Measurements from ENCODE around the gene FOXK1.

Gene FOXK1

DNA sequence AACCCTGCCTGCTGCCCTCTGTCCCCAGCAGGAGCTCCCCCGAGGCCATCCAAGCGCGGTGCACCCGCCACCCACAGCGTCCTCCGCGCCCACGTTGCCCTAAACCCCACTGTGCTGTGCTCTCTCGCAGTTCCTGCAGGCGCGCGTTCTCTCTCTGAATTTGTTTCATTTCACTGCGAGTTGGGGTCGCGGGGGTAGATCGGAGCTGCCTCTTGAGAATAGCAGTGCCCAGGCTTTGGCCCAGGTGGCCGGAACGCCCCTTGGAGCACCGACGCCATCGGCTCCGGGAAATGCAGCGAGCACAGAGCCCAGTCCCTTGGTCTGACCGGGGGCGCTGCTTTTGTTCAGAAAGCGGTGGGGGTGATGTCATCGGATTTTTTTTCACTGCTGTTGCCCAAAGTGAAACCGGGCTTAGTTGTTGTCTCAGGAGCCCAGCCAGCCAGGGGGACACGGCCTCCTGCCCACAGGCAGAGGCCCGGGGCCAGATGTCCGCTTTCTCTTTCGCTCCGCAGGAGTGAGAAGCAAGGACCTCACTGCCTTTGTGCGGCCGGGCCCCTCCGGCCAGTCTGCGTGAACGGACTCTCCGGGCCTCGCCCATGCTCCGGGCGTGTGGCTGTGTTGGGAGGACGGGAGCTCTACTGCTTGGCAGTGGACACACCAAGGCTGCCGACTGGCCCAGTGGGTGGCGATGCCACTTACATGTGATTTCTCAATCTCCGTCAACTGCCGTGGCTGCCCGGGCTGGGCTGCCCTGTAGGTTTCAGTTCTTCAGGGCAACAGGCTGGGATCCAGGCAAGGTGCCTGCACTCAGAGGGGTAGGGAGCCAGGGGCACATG is 43.1 kb downstream of the FOXK1 start:
- no peak for DNase-seq

DNA sequence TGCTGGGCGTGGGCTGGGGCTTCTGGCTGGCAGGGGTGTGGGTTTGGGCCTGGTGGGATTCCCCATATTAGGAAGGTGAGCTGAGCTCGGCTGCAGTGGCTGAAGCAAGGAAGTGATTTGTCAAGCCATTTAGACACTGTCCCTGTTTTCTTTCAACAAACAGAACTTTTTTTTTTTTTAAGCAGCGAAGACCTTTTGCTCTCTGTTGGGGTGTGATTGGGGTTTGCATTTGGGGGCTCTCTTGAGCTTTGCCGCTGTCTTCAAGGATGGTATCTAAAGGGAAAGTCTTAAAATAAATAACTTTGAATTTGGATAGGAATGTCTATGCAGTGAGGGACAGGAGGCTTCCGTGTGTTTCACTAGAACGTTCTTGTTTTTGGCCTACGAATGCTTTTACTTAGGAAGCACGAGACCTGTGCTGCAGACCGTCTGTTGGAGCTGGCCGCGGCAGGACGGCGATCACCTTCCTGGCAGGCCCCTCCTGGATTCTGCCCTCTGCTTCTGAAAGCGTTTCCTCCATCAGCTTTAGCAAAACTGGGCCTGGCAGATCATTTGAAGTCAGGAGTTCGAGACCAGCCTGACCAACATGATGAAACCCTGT is 43.9 kb downstream of the FOXK1 start:
- DNase-seq: no peak

DNA sequence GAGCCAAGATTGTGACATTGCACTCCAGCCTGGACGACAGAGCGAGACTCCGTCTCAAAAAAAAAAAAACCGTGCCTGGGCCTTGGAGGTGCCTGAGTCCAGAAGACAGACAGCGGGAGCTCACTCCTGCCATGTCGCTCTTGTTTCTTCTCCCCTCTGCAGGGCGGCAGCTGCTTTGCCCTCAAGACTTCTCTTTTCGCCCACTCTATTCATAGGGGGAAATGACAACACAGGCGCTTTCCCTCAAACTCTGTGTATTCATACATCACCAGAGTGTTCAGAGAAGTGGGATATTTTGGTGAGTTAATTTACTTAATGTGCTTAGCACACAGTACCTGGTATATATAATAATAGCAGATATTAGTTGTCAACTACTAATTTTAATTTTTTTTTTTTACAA is 44.5 kb downstream of the FOXK1 start:
- DNase-seq: no peak

DNA sequence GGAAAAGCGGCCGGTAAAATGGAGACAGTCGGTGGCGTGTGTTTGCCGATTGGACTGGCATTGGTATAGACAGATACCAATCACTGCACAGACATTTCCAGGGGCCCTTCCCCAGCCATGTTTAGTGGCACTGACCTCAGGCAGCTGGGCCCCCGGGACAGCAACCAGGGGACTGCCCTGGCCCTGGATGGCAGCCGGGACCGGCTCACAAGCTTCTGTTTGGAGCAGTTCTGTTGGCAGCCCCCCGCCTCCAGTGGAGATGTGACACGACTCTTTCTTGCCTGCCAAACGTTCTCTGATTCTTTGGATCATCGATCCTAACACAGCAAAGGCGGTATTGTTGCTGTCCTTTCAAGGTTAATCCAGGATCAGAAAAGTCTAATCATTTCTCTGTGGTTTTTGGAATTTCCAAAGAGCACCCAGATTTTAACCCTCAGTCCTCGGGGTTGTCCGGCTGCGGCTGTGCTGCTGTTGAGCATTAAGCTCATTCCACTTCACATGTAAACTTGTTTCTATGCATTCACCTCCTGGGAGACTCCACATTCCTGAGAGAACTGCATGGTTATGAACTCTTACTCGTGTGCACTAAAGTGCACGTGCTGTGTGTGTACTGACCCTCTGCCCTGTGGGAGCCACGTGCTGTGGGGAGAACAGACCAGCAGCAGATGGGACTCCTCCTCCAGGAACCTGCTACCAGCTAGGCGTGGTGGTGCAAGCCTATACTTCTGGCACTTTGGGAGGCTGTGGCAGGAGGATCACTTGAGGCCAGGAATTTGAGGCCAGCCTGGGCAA is 46.0 kb downstream of the FOXK1 start:
- no peak for DNase-seq

DNA sequence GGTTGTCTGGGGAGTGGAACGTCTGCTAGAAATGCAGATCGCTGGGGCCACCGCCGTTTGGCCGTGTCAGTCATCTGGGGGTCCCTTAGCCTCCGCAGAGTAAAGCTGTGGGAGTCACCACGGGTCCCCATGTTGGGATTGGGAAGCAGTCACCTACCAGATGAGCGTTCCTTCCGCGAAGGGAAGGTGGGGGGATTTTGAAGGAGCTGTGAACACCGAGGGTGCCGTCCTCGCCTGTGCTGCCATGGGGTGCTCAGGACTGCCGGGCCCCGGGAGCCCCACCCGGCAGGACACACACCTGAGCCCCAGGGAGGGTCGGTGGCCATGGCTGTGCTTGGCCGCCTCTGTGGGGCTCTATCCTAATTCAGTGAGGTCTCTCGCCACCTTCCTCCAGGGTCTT is 47.2 kb downstream of the FOXK1 start:
- DNase-seq: no peak

DNA sequence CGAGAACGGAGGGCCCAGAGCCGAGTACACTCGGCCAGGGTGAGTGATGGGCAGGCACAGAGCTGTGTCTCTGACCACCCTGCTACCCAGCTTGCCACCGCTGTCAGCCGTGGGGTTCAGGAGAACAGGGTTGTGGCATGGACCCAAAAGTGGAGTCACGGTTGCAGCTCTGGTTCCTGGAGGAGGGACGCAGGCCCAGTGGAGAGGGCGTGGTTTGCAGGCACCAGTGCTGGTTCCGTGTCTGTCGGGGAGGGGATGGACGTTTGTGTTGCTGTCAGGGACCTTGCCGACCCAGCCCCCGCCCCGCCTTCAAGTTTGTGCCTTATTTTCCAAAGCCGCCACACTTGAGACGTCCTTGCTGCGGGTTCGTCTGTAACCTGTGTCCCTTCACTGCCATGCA is 48.2 kb downstream of the FOXK1 start:
- DNase-seq: no peak

DNA sequence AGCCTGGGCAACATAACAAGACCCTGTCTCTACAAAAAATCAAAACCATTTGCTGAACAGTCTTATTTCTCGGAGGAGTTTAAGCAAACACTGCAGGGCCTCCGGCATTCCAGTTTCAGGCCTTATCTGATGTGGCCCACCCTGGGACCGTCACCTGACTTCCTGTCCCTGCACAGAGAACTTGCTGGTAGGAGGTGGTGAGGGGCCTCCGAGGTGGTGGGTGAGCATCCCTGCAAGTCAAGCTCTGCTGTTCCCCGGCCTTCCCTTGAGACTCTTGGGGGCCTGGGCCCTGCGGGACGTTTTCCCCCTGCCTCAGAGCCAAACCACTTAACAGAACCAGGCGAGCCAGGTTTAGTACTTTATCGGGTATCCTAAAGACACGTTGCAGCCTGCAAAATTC is 48.9 kb downstream of the FOXK1 start:
- no peak for DNase-seq

DNA sequence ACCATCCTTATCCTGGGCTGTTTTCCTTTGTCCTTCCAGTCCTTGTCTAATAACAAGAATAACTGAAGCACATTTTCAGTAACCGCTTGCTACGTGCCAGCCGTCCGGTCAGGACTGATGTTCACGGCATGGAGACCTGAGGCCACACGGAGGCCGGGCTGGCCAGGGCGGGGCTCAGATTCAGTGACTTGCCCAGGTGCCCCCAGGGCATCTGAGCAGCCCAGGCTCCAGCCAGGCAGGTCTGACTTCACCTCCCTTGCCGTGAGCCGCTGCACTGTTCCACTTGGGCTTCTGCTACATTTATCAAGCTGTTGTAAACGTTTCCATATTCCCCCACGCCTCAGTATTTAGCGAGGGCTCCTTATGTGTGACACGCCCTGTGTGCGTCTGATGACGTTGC is 49.7 kb downstream of the FOXK1 start:
- DNase-seq: no peak

DNA sequence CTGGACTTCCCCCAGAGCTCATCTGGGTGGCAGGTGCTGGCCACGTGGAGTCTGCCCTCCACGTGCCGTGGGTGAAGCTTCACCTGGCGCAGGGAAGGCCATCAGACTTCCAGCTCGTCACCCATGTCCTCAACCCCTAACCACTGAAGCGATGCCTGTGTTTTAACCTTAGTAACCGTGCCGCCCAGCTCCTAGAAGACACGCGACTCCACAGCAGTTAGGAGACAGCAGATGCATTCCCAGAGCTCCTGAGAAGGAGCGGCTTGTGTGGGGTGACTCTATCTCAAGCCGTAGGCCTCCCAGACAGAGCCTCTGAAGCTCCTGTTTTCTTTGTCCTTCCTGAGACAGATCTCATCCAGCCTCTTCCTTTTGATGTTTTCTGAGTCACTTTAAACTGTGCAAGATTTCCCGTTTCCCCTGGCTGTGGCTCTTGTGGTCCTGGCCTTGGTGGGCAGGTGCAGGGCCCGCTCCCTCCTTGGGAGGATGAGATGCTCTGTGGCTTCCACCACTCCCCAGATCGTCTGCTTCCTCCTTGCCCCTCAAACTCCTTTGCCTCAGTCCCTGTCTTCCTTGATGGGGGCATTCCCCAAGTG is 51.9 kb downstream of the FOXK1 start:
- no peak for DNase-seq

DNA sequence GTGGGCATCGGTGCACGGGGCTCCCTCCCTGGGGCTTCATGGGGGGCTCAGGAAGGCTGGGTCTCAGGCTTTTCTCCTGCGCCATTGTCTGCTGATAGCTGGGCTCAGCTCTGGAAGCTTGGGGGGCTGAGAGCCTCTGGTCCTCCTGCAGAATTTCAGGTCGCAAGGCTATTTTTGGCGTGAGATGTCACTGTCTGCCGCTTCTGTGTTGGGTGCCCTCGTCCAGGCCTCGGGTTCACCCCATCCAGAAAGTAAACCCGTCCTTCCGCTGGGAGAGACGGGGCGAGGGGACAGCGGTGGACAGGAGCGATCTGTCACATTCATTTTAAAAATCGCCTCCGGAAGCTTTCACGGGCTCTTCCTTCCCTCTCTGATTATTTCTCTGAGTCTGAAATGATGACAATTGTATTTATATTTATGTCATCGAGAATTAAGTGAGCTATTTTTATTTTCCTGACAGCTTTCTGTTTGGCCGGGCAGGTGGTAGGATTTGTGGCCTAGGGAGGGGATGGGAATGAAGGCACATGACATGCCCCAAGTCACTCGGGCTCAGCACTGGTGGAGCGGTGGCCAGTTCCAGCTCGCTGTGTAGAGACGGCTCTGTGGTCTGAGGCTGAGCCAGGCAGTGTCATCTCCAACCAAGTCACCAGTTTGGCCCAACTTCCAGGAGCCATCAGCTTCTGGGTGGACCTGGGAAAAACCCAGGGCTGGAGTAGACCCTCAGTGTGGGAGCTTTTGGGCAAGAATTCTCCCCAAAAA is 52.7 kb downstream of the FOXK1 start:
- DNase-seq: no peak

DNA sequence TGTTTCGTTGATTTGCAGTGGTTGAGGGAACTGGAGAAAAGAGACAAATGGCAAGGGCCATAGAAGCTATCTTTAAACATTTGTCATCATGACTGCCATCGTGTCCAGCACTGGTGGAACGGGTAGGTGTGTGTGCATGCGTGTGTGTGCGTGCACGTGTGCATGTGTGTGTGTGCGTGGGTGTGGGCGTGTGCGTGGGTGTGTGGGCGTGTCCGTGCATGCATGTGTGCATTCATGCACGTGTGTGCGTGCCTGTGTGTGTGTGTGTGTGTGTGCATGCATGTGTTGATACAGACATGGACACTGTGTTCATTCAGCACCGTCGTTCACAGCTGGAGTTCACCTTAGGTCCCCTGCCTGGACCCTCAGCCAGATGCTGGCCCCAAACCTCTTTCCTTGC is 55.2 kb downstream of the FOXK1 start:
- DNase-seq: no peak

DNA sequence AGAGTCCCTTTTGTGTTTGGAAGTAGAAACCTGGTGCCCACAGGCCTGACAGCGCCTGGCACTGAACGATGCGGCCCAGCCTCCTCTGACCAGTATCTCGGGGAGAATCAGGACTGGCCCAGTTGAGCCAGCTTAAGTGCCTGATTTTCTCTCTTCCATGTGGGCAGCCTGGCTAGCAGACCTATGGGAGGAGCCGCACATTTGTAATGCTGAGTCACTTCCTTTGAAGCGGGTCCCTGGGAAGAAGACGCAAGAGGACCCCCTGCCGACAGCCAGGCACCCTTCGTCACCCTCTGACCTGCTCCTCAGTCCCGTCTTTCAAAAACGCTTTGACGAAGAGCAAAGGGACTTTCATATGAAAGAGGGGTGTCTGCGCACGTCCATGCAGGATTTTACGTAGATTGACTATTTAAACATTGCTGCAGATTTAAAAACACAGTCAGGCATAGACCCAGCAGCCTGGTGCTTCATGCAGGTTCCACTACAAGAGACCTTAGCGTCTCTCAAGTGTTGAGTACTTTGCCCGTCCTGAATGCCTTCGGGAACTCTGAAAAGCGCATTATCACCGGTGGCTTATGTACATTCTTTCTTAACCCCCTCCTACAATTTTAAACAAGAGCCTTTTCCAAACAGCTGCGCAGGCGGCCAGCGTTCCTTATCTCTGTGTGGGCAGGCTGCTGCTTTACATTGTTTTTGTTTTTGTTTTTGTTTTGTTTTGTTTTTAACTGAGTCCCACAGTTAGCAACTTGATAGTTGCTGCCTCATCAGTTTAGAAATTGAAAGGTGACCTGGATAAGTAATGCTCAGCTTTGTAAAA is 56.8 kb downstream of the FOXK1 start:
- DNase-seq: no peak

DNA sequence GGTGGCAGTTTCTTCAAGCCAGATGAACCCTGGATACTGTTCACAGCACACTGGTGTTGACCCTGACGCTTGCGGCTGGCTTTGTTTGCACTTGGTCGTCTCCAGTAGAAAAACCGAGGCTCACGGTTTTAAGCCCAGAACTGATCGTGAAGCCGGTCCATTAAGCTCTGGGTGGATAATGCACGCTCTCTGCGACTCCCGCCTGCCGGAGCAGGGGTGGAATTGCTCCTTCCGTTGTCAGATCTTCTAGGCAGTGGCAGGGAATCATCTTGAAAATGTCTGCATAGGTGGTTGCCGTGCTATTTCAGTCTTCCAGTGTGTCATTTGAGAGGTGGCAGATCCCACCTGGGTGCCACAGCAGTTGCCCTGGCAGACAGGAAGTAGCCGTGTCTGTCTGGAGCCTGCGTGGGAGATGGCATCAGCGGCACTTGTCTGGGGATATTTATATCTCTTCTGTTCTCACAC is 57.5 kb downstream of the FOXK1 start:
- no peak for DNase-seq

DNA sequence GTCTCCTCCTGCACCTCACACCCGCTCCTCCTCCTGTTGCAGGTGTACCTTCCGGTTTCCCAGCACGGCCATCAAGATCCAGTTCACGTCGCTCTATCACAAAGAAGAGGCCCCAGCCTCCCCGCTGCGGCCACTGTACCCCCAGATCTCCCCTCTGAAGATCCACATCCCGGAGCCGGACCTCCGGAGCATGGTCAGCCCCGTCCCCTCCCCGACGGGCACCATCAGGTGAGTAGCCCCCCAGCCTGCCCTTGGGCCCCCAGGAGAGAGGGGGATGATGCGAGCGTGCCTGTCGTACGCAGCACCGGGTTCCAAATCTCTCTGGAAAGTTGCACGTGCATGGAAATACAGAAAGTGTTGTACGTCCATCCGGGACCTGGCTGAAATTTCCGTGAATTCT is 58.7 kb downstream of the FOXK1 start:
- DNase-seq: no peak

DNA sequence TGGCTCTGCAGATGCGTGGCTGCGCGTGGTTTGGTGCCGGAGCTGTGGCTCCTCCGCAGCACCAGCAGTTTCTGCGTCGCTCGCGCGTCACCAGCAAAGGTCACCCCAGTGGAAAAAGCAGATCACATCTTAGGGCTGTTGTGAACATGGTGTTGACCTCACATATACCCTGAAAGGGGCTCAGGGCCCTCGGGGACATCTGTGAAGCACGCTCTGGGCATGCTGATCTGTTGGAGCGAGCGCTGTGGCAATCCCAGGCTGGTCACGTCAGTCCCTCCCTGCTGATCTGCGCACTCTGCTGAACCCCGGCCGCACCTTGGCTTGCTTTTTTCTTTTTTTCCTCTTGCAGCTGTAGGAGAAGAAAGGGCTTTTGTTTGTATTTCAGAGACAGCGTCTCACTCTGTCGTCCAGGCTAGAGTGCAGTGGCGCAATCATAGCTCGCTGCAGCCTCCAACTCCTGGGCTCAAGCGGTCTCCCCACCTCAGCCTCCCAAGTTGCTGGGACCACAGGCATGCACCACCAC is 60.0 kb downstream of the FOXK1 start:
- no peak for DNase-seq

DNA sequence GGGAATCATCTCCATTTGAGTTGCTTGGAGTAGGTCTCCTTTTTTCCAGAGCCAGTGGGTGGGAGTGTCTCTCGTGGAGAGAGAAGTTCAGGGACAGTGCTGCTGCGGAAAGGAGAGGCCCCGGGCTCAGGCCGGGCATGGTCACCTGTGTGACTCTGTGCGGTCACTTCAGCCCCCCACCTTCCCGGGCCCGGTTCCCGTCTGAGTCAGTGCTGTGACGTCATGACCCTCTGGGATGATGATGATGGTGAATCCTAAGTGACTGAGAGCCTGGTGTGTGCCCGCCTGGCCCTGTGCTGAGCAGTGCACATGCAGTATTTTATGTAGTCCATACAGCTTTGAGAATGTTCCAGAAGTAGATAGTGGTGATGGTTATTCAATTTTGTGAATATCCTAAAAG is 60.8 kb downstream of the FOXK1 start:
- DNase-seq: no peak

DNA sequence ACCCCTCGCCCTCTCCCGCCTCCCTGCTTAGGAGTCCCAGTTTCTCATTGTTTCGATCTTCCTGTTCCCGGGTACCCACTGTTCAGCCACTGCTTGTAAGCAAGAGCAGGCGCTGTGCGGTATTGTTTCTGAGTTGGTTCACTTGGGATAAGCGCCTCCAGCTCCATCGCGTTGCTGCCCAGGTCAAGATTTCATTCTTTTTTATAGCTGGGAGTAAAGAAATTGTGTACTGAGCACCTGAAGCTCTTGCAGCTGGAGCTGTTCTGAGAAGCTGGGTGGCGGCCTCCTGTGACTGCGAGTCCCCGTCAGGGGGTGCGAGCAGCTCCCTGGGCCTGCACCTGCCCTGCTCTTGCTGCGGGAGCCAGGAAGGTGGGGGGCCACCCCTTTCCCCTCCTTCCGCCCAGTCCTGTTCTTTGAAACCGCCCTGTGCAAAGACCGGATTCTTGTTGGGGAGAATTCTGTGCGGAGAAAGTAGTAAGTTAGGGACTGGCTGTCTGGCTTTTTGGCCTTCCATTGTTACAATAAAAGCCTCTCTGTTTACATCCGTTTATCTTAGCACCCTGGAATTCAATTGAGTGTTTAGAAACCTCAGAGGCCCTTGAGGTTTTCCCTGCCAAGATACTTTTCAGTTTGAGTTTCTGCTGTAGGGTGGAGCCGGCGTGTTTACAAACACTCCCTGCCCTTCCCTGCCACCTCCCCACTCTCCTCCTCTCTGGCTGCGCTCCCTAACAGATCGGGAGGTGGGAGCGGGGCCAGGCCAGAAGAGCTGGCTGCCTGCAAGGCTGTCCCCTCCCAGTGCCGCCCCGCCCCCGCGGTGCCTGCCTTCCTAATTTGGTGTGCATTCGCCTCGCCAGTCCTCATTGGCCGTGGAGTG is 62.5 kb downstream of the FOXK1 start:
- no peak for DNase-seq

DNA sequence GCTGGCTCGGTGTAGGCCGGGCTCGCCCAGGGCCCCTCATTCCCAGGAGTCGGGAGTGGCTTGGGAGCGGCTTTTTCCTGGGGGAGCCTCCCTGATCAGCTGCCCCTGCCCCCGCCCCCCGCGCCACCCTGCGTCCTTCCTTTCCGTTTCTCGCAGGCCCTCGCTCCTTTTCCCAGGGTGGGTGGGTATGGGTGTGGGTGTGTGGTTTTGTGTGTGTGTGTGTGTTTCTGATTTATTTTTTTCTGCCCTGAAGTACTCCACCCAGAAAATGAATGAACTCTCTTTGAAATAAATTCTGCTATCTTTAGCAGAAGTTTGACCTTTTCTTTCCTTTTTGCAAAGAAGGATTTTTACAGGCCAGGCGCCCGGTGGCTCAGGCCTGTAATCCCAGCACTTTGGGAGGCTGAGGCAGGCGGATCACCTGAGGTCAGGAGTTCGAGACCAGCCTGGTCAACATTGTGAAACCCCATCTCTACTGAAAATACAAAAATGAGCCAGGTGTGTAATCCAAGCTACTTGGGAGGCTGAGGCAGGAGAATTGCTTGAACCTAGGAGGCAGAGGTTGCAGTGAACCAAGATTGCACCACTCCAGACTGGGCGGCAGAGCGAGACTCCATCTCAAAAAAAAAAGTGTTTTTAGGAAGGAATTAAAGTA is 63.3 kb downstream of the FOXK1 start:
- DNase-seq: no peak

DNA sequence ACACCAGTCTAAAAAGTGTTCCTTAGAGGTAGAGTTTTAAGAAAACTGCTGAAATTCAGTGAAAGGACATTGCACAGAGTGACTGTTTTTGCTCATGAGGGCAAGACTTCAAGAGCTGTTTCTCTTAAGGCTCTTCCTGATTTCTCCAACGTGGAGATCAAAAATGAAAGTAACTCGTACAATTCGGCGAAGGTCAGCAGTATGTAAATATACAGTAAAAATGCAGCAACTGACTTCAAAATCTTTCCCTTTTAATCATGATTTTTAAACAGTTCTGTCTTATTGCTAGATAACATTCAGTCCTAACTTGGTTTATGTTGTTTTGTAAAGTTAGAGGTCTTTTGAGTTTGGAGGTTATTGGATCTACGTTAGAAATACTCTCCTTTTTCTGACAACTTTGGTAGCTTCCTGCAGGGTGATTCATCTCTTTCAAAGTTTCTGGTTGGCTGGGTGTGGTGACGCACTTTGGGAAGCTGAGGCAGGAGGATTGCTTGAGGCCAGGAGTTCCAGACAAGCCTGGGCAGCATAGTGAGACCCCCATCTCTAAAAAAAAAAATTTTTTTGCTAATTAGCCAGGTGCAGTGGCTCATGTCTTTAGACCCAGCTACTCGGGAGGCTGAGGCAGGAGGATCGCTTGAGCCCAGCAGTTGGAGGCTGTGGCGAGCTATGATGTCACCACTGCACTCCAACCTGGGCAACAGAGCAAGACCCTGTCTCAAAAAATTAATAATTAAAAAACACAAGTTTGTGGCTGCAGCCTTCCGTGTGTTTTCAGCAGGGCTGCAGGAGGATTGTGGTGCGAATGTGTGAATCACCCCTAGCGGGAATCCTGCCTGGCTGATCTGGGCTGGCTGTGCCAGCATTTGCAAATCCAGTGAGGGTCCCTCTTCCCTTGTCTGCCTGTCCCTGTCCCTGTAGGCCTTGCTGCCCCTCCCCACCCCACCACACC is 64.2 kb downstream of the FOXK1 start:
- no peak for DNase-seq

Measured in NCI-H524 treated with DMSO at 0.1 percent for 48 hours (cell line).